SU-DHL-6 (cell line): ENCODE data around the gene SLC23A2.

Source experiments
- H2AFZ ChIP-seq: fragments of 200-600 bp; sonication (generic); 2 replicates; pipeline ENCODE4 v1.6.1; 2014; ENCODE audit warnings: low read depth, mild to moderate bottlenecking, moderate library complexity, mixed read lengths, antibody characterized with exemption, low read length; ENCODE audit not compliant: severe bottlenecking
- H3F3A ChIP-seq: fragments of 200-600 bp; shearing (Covaris generic); 2 replicates; pipeline ENCODE4 v1.6.0; 2016; ENCODE audit warnings: antibody characterized with exemption, mild to moderate bottlenecking; ENCODE audit not compliant: insufficient read depth
- H3K27ac ChIP-seq: fragments of 200-600 bp; sonication (generic); 2 replicates; pipeline ENCODE4 v1.5.1; 2016; ENCODE audit warnings: low read depth, mild to moderate bottlenecking, low read length, moderate library complexity, mixed read lengths
- H3K27me3 ChIP-seq: fragments of 200-600 bp; sonication (generic), shearing (Covaris generic); 2 replicates; pipeline ENCODE4 v1.6.0; 2014; ENCODE audit warnings: mild to moderate bottlenecking, low read length
- H3K36me3 ChIP-seq: fragments of 200-600 bp; sonication (generic); 2 replicates; pipeline ENCODE4 v1.6.1; 2014; ENCODE audit warnings: mild to moderate bottlenecking, low read length, mixed read lengths
- H3K4me2 ChIP-seq: fragments of 300-600, 200-600 bp; shearing (Covaris generic), sonication (generic); 2 replicates; pipeline ENCODE4 v1.6.0; 2014; ENCODE audit warnings: low read length, low read depth, mild to moderate bottlenecking; ENCODE audit not compliant: poor library complexity, severe bottlenecking
- H3K4me3 ChIP-seq: fragments of 200-600 bp; sonication (generic); 2 replicates; pipeline ENCODE4 v1.5.1; 2014; ENCODE audit warnings: antibody characterized with exemption, low read length, mild to moderate bottlenecking, mixed read lengths; ENCODE audit not compliant: insufficient read depth, poor library complexity, severe bottlenecking
- H3K79me2 ChIP-seq: fragments of 200-600 bp; sonication (generic); 2 replicates; pipeline ENCODE4 v1.6.1; 2014; ENCODE audit warnings: mild to moderate bottlenecking, low read length, moderate library complexity; ENCODE audit not compliant: insufficient read depth
- H3K9ac ChIP-seq: fragments of 200-600 bp; sonication (generic); 2 replicates; pipeline ENCODE4 v1.7.0; 2014; ENCODE audit warnings: mild to moderate bottlenecking, low read length
- H3K9me2 ChIP-seq: fragments of 200-600 bp; sonication (generic); replicated peaks from 2 replicates; pipeline ENCODE4 v1.6.1; 2014; ENCODE audit warnings: low read length; ENCODE audit not compliant: insufficient read depth
- H3K9me3 ChIP-seq: fragments of 200-600 bp; sonication (generic); 2 replicates; pipeline ENCODE4 v1.6.1; 2014; ENCODE audit warnings: low read length, mixed read lengths; ENCODE audit not compliant: insufficient read depth
- H4K20me1 ChIP-seq: fragments of 200-600 bp; sonication (generic); 2 replicates; pipeline ENCODE4 v1.6.1; 2014; ENCODE audit warnings: low read depth, mild to moderate bottlenecking, antibody characterized with exemption, low read length, moderate library complexity, mixed read lengths
- CTCF ChIP-seq: fragments of 200-600 bp; sonication (generic); IDR thresholded peaks from one replicate; pipeline ENCODE4 v1.5.1; 2017; ENCODE audit warnings: antibody characterized with exemption, mild to moderate bottlenecking, low read length, moderate library complexity; ENCODE audit not compliant: insufficient read depth, poor library complexity, severe bottlenecking
- EZH2phosphoT487 ChIP-seq: fragments of 200-600 bp; sonication (generic), shearing (Covaris generic); conservative IDR thresholded peaks from 2 replicates; pipeline ENCODE4 v1.6.1; 2018; ENCODE audit warnings: mild to moderate bottlenecking, antibody characterized with exemption, low read length, moderate library complexity, mixed read lengths

SLC23A2 gene

GRCh38 chr20:4905613-4906012 is 95.7 kb downstream of the SLC23A2 start:
- no peak overlapping the region for H2AFZ ChIP-seq
- no peak overlapping the region for H3K4me3 ChIP-seq
- 0 out of 2 replicates have a peak, but pooled peaks cover 7% of the 10 kb centered on the region for H3F3A ChIP-seq
- H3K79me2 ChIP-seq = peaks cover 20% of the 10 kb centered on the region
- H3K36me3 ChIP-seq = no peaks in the 10 kb centered on the region
- H3K9me2 ChIP-seq = no peaks in the 10 kb centered on the region
- no peaks in the 10 kb centered on the region for H3K9me3 ChIP-seq
- H3K4me2 ChIP-seq = no peak overlapping the region
- H3K9ac ChIP-seq = no peak overlapping the region
- TF ChIP-seq EZH2phosphoT487 = no peak
- TF ChIP-seq CTCF = no peak
- H4K20me1 ChIP-seq = no peaks in the 10 kb centered on the region; the same call in 1 of the 2 replicates
- H3K27me3 ChIP-seq = no peaks in the 10 kb centered on the region
- no peak overlapping the region for H3K27ac ChIP-seq

GRCh38 chr20:4905195-4905594 is 96.1 kb downstream of the SLC23A2 start:
- Histone ChIP-seq H3K27ac (no peak overlapping the region), H3K9me2 (no peaks in the 10 kb centered on the region), H3K4me2 (no peak overlapping the region), H3K27me3 (no peaks in the 10 kb centered on the region), H3K4me3 (no peak overlapping the region), H3K9ac (no peak overlapping the region), H3K36me3 (no peaks in the 10 kb centered on the region), H3K9me3 (no peaks in the 10 kb centered on the region), H3K79me2 (peaks cover 20% of the 10 kb centered on the region), H2AFZ (no peak overlapping the region), H4K20me1 (no peaks in the 10 kb centered on the region; the same call in 1 of the 2 replicates), H3F3A (0 out of 2 replicates have a peak, but pooled peaks cover 7% of the 10 kb centered on the region)
- TF ChIP-seq EZH2phosphoT487 = no peak
- no peak for TF ChIP-seq CTCF

GRCh38 chr20:4904127-4904860 is 97.0 kb downstream of the SLC23A2 start:
- TF ChIP-seq CTCF (no peak), EZH2phosphoT487 (no peak)
- Histone ChIP-seq H3F3A (0 out of 2 replicates have a peak, but pooled peaks cover 7% of the 10 kb centered on the region), H3K9me3 (no peaks in the 10 kb centered on the region), H3K4me3 (no peak overlapping the region), H3K9ac (no peak overlapping the region), H4K20me1 (no peaks in the 10 kb centered on the region; the same call in 1 of the 2 replicates), H3K27ac (no peak overlapping the region), H3K79me2 (peaks cover 16% of the 10 kb centered on the region), H3K4me2 (no peak overlapping the region), H3K27me3 (no peaks in the 10 kb centered on the region), H3K36me3 (no peaks in the 10 kb centered on the region), H3K9me2 (no peaks in the 10 kb centered on the region), H2AFZ (no peak overlapping the region)
